ENCODE measurements around the gene RNASEH2C. TPM values are rescaled to one million over a fixed set of nuclear protein-coding genes. Genes with fewer than 3 reads are reported as not detected.
"Not testable (repeated sequence)": the region's sequence is repeated elsewhere in the genome, so short reads cannot be mapped to it uniquely, and the experiment has no call there.

Gene RNASEH2C
- total and polyA plus RNA-seq, 12 donors: 13.5 to 170 (median 110) TPM

GRCh38 chr11:65739022-65739421, 18.4 kb upstream of the RNASEH2C start:
- Histone ChIP-seq H3K27ac (no peak overlapping the region), H3K4me1 (replicated peaks in 1 of 2) (no peaks in the 10 kb centered on the region), H3K9me3 (replicated peaks in 1 of 3) (no peaks in the 10 kb centered on the region), H3K27me3 (no peaks in the 10 kb centered on the region), H3K4me3 (no peak overlapping the region), H3K36me3 (replicated peaks in 1 of 2) (no peaks in the 10 kb centered on the region)
- DNase-seq: no peak
- intact Hi-C loops (cut with DNase I): no loop called here
- 78 to 89% (median 83%) methylated on average over 2 of the region's 2 CpGs for WGBS, 4 donors
- TF ChIP-seq CTCF (IDR thresholded peaks at IDR 0.05): no peak

GRCh38 chr11:65736810-65737209, 16.2 kb upstream of the RNASEH2C start:
- Histone ChIP-seq H3K27me3 (no peaks in the 10 kb centered on the region), H3K4me3 (no peak overlapping the region), H3K4me1 (replicated peaks in 1 of 2) (no peaks in the 10 kb centered on the region), H3K36me3 (replicated peaks in 1 of 2) (no peaks in the 10 kb centered on the region), H3K27ac (no peak overlapping the region), H3K9me3 (replicated peaks in 1 of 3) (peaks cover 0 to 5% (median 0%) of the 10 kb centered on the region in 3 donors)
- TF ChIP-seq CTCF (IDR thresholded peaks at IDR 0.05) (no peak), POLR2A (IDR thresholded peaks at IDR 0.05) (no peak)
- intact Hi-C loops (cut with DNase I): no loop called here
- DNase-seq: no peak

- not testable (repeated sequence) for DNase-seq
Observed at GRCh38 chr11:65735111-65735510, 14.5 kb upstream of the RNASEH2C start.

GRCh38 chr11:65730461-65730860, 9.9 kb upstream of the RNASEH2C start:
- TF ChIP-seq CTCF (IDR thresholded peaks at IDR 0.05): no peak
- TF ChIP-seq POLR2A (IDR thresholded peaks at IDR 0.05): no peak
- intact Hi-C loops (cut with DNase I): no loop called here
- Histone ChIP-seq H3K4me3 (no peak overlapping the region), H3K36me3 (replicated peaks in 1 of 2) (no peaks in the 10 kb centered on the region), H3K9me3 (replicated peaks in 1 of 3) (peaks cover 0 to 5% (median 0%) of the 10 kb centered on the region in 3 donors), H3K4me1 (replicated peaks in 1 of 2) (no peaks in the 10 kb centered on the region), H3K27me3 (no peaks in the 10 kb centered on the region), H3K27ac (no peak overlapping the region)
- DNase-seq: no peak
- WGBS, 4 donors: 47 to 67% (median 57%) methylated on average over 5 of the region's 5 CpGs

More at GRCh38 chr11:65735111-65735510, 14.5 kb upstream of the RNASEH2C start:
- H3K27me3 ChIP-seq; H3K36me3 ChIP-seq (replicated peaks in 1 of 2); intact Hi-C loops (cut with DNase I); H3K9me3 ChIP-seq (replicated peaks in 1 of 3); H3K27ac ChIP-seq; H3K4me1 ChIP-seq (replicated peaks in 1 of 2); H3K4me3 ChIP-seq: not testable (repeated sequence)
- WGBS, 4 donors: 74 to 79% (median 75%) methylated on average over 4 of the region's 4 CpGs

- Histone ChIP-seq H3K4me3 (no peak overlapping the region), H3K27me3 (no peaks in the 10 kb centered on the region), H3K36me3 (replicated peaks in 1 of 2) (no peaks in the 10 kb centered on the region), H3K27ac (no peak overlapping the region), H3K4me1 (replicated peaks in 1 of 2) (no peaks in the 10 kb centered on the region), H3K9me3 (replicated peaks in 1 of 3) (peaks cover 0 to 5% (median 0%) of the 10 kb centered on the region in 3 donors)
- WGBS, 4 donors: 86 to 88% (median 87%) methylated on average over 5 to 15 of the region's 15 CpGs
- no peak for DNase-seq
- TF ChIP-seq POLR2A (IDR thresholded peaks at IDR 0.05): no peak
- intact Hi-C loops (cut with DNase I): loop anchor here in 1 of 2 donors (10.0 kb wide), 1 partner anchor 257 kb away; no protein-coding TSS in a partner anchor
Observed at GRCh38 chr11:65727865-65728264, 7.3 kb upstream of the RNASEH2C start.

Measured in adrenal gland (tissue), 12 donors.